WERI-Rb-1 (cell line): ENCODE data around the gene AQP2.
A peak's percentile ranks its signal among the peaks of the same experiment; 100 is the strongest.

Experiments used
- DNase-seq: peaks from one replicate; pipeline ENCODE4 v3.0.0-alpha.2; 2020
- H3K27ac ChIP-seq: fragments of 250-450 bp; sonication (Bioruptor Pico); 2 replicates; pipeline ENCODE4 v1.5.1; 2020; ENCODE audit warnings: mild to moderate bottlenecking, moderate library complexity
- H3K27me3 ChIP-seq: fragments of 250-450 bp; sonication (Bioruptor Pico); 2 replicates; pipeline ENCODE4 v1.5.1; 2021; ENCODE audit warnings: mild to moderate bottlenecking, low read depth, moderate library complexity; ENCODE audit not compliant: insufficient read depth, severe bottlenecking
- H3K36me3 ChIP-seq: fragments of 250-450 bp; sonication (Bioruptor Pico); 2 replicates; pipeline ENCODE4 v1.5.1; 2020; ENCODE audit warnings: mild to moderate bottlenecking, moderate library complexity
- H3K4me3 ChIP-seq: 2 replicates; pipeline ENCODE4 v1.5.1; 2011; ENCODE audit warnings: low read depth, mild to moderate bottlenecking, control low read depth, low read length
- H3K9me3 ChIP-seq: fragments of 250-450 bp; sonication (Bioruptor Pico); 2 replicates; pipeline ENCODE4 v1.5.1; 2021; ENCODE audit warnings: mild to moderate bottlenecking, moderate library complexity; ENCODE audit not compliant: severe bottlenecking
- TF ChIP-seq, protein P1 (sequence below): IDR thresholded peaks from 2 replicates; pipeline ENCODE4 v1.5.1; 2011; ENCODE audit warnings: low read depth, mild to moderate bottlenecking, control low read depth, inconsistent platforms, low read length

AQP2 gene

DNA sequence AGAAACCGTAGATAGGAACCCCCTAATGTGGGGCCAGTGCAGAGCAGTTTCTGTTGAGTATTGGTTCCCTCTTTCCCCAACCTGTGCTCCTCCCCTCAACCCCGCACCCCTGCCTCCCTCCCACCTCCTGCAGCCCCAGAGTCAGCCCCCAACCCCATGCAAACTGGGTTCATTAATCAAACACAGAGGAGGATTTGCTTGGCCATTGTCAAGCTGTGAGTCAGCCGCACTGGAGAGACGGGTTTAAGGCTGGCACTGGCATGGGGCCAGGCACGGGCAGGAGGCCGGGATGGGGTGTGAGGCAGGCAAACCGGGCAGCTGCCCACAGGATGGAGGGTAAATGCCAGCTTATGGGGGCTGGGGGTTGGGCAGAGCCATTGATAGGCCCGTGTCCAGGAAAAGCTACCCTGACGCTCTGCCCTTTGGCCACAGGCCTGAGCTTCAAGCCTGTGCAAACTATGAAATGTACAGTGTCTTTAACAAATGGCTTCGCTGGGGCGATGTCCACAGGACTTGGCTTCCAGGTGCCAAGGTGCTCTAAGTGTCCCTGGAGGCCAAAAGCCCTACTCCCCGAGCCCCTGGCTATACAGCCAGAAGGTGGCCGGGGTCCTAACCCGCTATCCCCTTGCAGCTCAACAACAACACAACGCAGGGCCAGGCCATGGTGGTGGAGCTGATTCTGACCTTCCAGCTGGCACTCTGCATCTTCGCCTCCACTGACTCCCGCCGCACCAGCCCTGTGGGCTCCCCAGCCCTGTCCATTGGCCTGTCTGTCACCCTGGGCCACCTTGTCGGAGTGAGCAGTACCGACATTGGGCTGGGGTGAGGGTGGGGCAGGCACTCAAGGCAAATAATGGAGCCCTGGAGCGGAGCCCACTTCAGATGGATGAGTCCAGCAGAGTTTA is 12.6 kb downstream of the AQP2 start:
- Histone ChIP-seq H3K27me3 (no peaks in the 10 kb centered on the region), H3K9me3 (no peaks in the 10 kb centered on the region), H3K36me3 (no peaks in the 10 kb centered on the region), H3K27ac (no peak overlapping the region), H3K4me3 (no peak overlapping the region)
- no peak for DNase-seq
- TF ChIP-seq, protein P1, sequence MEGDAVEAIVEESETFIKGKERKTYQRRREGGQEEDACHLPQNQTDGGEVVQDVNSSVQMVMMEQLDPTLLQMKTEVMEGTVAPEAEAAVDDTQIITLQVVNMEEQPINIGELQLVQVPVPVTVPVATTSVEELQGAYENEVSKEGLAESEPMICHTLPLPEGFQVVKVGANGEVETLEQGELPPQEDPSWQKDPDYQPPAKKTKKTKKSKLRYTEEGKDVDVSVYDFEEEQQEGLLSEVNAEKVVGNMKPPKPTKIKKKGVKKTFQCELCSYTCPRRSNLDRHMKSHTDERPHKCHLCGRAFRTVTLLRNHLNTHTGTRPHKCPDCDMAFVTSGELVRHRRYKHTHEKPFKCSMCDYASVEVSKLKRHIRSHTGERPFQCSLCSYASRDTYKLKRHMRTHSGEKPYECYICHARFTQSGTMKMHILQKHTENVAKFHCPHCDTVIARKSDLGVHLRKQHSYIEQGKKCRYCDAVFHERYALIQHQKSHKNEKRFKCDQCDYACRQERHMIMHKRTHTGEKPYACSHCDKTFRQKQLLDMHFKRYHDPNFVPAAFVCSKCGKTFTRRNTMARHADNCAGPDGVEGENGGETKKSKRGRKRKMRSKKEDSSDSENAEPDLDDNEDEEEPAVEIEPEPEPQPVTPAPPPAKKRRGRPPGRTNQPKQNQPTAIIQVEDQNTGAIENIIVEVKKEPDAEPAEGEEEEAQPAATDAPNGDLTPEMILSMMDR, result no peak

DNA sequence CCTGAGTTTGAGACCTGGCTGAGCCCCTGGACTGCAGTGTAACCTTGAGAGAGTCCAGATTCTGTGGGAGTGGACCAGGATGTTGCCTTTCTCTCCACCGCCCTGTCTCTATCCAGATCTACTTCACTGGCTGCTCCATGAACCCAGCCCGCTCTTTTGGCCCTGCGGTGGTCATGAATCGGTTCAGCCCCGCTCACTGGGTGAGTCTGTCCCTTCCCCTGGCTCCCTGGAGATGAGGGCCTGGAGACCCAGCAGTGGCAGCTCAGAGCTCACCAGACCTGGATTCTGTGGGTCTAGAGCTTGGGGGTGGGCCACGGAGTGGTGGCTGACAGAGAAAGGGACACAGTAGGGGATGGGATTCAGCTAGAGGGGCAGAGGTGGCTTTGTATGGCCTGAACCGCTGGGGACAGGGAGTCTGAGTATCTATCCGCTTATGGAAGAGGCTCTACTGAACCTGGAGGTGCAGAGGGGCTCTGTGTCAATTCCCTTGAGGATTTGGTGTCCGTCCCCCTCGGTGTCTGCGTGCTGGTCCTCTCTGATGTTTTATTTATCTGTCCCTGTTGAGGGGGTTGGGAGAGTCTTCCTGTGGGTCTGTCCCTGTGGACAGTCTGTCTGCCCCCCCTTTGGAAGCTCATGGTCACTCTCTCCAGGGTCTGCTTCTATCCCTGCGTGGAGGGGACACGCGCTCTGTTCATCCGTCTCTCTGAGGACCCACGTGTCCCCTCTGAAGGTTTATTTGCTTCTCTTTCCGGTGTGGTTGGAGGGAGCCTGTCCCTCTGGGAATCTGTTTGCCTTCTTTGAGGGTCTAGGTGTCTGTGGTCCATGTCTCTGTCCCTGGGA is 13.7 kb downstream of the AQP2 start:
- no peaks in the 10 kb centered on the region for H3K27me3 ChIP-seq
- H3K9me3 ChIP-seq, result no peaks in the 10 kb centered on the region
- H3K4me3 ChIP-seq, result no peak overlapping the region
- TF ChIP-seq, protein P1, result no peak
- DNase-seq, result no peak
- no peak overlapping the region for H3K27ac ChIP-seq
- H3K36me3 ChIP-seq, result no peaks in the 10 kb centered on the region

DNA sequence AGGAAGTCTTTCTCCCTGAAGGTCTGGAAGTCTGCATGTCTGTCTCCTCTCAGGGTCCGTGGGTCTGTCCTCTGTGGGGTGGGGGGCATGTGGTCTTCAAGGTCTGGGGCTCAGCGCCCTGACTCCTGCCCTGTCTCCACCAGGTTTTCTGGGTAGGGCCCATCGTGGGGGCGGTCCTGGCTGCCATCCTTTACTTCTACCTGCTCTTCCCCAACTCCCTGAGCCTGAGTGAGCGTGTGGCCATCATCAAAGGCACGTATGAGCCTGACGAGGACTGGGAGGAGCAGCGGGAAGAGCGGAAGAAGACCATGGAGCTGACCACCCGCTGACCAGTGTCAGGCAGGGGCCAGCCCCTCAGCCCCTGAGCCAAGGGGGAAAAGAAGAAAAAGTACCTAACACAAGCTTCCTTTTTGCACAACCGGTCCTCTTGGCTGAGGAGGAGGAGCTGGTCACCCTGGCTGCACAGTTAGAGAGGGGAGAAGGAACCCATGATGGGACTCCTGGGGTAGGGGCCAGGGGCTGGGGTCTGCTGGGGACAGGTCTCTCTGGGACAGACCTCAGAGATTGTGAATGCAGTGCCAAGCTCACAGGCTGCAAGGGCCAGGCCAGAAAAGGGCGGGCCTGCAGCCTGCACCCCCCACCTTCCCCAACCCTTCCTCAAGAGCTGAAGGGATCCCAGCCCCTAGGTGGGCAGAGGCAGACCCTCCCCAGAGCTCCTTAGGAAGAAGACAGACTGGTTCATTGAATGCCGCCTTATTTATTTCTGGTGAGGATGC is 14.5 kb downstream of the AQP2 start:
- TF ChIP-seq, protein P1, result no peak
- H3K27me3 ChIP-seq, result no peaks in the 10 kb centered on the region
- H3K27ac ChIP-seq, result no peak overlapping the region
- no peak overlapping the region for H3K4me3 ChIP-seq
- H3K36me3 ChIP-seq, result no peaks in the 10 kb centered on the region
- no peaks in the 10 kb centered on the region for H3K9me3 ChIP-seq
- DNase-seq, result no peak

DNA sequence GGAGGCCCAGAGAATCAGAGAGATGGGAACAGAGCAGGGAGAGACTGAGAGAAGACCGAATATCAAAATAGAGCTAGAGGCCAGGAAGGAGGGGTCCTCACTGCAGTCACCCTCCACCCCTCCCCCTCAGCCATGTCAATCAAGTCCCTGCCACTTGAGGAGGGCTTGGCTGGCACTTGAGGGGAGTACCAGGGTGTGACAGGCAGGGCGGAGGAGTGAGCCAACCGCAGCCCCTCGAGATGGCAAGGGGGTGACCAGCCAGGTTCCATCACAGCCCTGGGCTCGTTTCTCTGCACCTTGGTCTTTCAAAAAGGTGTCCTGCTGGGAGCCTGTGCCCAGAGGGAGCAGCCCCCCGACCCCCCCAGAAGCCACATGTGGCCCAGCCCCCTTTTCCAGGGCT is 15.3 kb downstream of the AQP2 start:
- no peak overlapping the region for H3K4me3 ChIP-seq
- no peak overlapping the region for H3K27ac ChIP-seq
- no peak for DNase-seq
- TF ChIP-seq, protein P1, result no peak
- H3K36me3 ChIP-seq, result no peaks in the 10 kb centered on the region
- no peaks in the 10 kb centered on the region for H3K27me3 ChIP-seq
- H3K9me3 ChIP-seq, result no peaks in the 10 kb centered on the region

DNA sequence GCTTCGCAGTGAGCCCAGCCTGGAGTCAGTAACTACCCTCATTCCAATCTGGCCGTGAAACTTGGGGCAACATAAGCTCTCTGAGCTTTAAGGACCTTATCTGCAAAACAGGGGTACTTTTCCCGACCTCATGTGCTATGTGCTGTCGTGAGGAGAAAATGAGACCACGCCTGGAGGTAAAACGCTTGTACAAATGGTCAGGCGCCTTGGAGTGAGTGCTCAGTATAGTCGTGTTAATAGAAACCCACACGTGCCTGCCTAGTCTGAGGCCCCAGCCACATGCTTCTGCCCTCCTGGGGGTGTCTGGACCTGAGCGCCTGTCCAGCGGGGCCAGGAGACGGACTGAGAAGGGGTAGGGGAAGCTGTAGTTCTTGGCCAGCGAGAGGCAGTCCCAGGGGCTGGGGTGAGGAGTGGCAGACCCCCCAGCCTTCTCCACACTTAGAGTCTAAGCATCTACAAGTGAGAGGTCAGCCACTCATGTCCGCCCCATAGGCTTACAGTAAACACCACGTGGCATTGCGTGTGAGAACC is 16.0 kb downstream of the AQP2 start:
- H3K36me3 ChIP-seq, result no peaks in the 10 kb centered on the region
- H3K4me3 ChIP-seq, result peak overlapping the region; percentile 59; the same call in 1 of the 2 replicates
- DNase-seq, result no peak
- H3K27ac ChIP-seq, result peak overlapping the region; percentile 3; the same call in 1 of the 2 replicates
- TF ChIP-seq, protein P1, result no peak
- no peaks in the 10 kb centered on the region for H3K27me3 ChIP-seq
- no peaks in the 10 kb centered on the region for H3K9me3 ChIP-seq
